Neutrophil (primary cell): ENCODE data around the gene RCSD1.

Experiments
- H3K27ac ChIP-seq: fragments of 200-600 bp; sonication (generic); 2 replicates; pipeline ENCODE4 v1.5.1; 2016; ENCODE audit warnings: mild to moderate bottlenecking, moderate library complexity
- H3K27me3 ChIP-seq: fragments of 200-600 bp; sonication (generic); 2 replicates; pipeline ENCODE4 v1.6.0; 2016; ENCODE audit warnings: mild to moderate bottlenecking
- H3K36me3 ChIP-seq: fragments of 200-600 bp; sonication (generic); 2 replicates; pipeline ENCODE4 v1.5.1; 2017
- H3K4me1 ChIP-seq, 2 experiments: fragments of 200-600 bp in 1 of 2; sonication (generic) in 1 of 2; 1 replicate in 1 of 2; 2 replicates in 1 of 2; pipeline versions ENCODE4 v1.5.1 to v1.6.1; 2013 to 2016; ENCODE audit warnings: low read depth in 1 of 2, low read length in 1 of 2, mild to moderate bottlenecking in 1 of 2, moderate library complexity in 1 of 2; ENCODE audit not compliant: control insufficient read depth in 1 of 2, insufficient read depth in 1 of 2
- H3K4me3 ChIP-seq, 2 experiments: fragments of 200-600 bp in 1 of 2; sonication (generic) in 1 of 2; 1 replicate in 1 of 2; 2 replicates in 1 of 2; pipeline ENCODE4 v1.5.1; 2013 to 2016; ENCODE audit warnings: low read depth in 1 of 2, low read length in 1 of 2, mild to moderate bottlenecking in 1 of 2, moderate library complexity in 1 of 2
- H3K9me3 ChIP-seq: fragments of 200-600 bp; sonication (generic); 2 replicates; pipeline ENCODE4 v1.5.1; 2016
- TF ChIP-seq, protein P1 (sequence below): fragments of 200-600 bp; sonication (generic); IDR thresholded peaks from 2 replicates; pipeline ENCODE4 v1.5.1; 2016; ENCODE audit warnings: antibody characterized with exemption

Gene RCSD1

DNA sequence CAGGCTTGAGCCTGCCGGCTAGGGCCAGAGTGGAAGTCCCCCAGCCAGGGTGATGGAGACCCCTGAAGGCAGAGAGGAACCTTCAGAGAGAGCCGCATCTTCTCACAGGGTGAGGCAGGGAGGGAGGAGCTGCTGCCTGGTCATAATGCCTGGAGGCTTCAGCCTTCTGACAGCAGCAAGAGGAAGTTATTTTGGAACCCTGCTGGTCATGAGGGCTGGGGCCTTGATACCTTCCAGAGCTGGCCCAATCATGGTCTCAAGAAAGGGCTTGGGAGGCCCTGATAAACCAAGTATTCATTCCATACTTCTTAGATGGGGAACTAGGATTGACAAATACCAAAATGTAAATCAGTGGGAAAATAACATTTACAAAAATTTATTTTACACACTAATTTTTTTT lies 65.1 kb downstream of the RCSD1 start:
- no peak overlapping the region for H3K4me3 ChIP-seq
- no peaks in the 10 kb centered on the region for H3K4me1 ChIP-seq
- H3K36me3 ChIP-seq: peaks cover 100% of the 10 kb centered on the region
- peak overlapping the region; percentile 57 for H3K27ac ChIP-seq
- no peaks in the 10 kb centered on the region for H3K27me3 ChIP-seq
- H3K9me3 ChIP-seq: no peaks in the 10 kb centered on the region
- TF ChIP-seq, protein P1, sequence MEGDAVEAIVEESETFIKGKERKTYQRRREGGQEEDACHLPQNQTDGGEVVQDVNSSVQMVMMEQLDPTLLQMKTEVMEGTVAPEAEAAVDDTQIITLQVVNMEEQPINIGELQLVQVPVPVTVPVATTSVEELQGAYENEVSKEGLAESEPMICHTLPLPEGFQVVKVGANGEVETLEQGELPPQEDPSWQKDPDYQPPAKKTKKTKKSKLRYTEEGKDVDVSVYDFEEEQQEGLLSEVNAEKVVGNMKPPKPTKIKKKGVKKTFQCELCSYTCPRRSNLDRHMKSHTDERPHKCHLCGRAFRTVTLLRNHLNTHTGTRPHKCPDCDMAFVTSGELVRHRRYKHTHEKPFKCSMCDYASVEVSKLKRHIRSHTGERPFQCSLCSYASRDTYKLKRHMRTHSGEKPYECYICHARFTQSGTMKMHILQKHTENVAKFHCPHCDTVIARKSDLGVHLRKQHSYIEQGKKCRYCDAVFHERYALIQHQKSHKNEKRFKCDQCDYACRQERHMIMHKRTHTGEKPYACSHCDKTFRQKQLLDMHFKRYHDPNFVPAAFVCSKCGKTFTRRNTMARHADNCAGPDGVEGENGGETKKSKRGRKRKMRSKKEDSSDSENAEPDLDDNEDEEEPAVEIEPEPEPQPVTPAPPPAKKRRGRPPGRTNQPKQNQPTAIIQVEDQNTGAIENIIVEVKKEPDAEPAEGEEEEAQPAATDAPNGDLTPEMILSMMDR: no peak

DNA sequence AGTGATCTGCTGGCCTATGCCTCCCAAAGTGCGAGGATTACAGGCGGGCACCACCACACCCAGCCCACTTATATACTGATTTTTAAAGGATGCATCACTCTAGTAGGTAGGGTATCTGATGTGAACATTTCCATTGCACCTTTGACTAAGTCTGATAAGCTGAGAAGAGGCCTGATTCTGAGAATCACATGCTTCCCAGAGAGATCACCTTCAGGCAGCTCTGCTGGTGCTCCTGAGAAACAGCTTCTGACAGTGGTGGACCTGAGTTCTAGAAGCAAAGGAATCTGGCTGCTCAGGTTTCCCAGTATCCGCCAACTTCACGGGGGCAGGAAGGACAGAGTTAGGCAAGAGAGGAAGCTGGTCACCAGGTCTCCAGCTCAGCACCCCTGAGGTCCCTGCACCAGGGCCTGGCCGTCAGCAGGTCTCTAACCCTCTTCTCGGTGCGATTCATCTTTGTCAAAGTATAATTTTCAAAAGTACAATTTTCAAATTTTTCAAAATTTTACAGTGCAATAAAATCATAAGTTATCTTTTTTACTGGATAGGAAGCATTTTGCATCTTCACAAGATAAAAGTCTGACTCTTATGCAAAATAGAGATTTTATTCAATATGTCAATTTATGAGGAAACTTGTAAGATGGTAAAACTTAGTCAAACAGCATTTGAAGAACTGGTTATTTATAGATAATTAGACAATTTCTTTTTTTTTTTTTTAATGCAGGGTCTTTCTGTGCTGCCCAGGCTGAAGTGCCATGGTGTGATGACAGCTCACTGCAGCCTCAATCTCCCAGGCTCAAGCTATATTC lies 65.9 kb downstream of the RCSD1 start:
- Histone ChIP-seq H3K4me1 (no peaks in the 10 kb centered on the region), H3K27me3 (no peaks in the 10 kb centered on the region), H3K9me3 (no peaks in the 10 kb centered on the region), H3K27ac (peak overlapping the region; percentile 57), H3K36me3 (peaks cover 100% of the 10 kb centered on the region), H3K4me3 (no peak overlapping the region)
- TF ChIP-seq, protein P1: no peak

DNA sequence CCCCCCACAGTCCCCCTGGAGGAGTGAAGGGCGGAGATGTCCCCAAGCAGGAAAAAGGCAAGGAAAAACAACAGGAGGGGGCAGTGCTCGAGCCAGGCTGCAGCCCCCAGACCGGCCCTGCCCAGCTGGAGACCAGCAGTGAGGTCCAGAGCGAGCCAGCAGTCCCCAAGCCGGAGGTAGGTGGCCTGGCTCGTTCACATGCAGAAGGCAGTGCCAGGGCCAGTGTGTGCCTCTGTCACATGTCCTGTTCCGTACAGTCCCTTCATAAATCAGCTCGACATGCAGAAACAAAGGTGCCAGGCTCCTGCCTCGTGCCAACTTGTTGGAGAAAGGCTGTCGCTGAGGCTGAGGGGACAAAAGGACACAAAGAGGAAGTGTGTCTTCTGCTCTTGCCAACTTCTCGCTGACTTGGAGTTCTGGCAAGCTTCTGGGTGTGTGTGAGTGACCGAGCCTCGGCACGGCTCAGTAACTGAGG lies 67.7 kb downstream of the RCSD1 start:
- Histone ChIP-seq H3K27ac (peak overlapping the region; percentile 43), H3K36me3 (peaks cover 100% of the 10 kb centered on the region), H3K27me3 (no peaks in the 10 kb centered on the region), H3K9me3 (no peaks in the 10 kb centered on the region), H3K4me1 (no peaks in the 10 kb centered on the region), H3K4me3 (no peak overlapping the region)
- TF ChIP-seq, protein P1: no peak

DNA sequence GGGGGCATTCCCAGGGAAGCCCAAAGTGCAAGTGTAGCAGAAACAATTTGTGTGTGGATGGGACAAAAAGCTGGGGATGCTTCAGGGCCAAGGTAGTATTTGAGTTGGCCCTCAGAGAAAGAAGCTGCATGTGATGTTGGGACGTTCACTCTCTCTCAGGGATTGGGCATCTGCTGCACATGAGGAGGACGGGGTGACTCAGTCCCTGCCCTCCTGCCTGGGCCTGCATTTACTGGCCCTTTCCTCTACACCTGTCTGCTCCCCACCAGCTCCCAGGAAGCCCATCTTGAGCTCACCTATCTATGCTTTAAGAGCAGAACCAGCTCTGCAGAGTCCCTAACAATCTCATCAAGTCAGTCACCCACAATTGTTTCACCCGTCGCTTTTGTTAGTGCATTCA lies 68.3 kb downstream of the RCSD1 start:
- peaks cover 100% of the 10 kb centered on the region for H3K36me3 ChIP-seq
- H3K9me3 ChIP-seq: no peaks in the 10 kb centered on the region
- no peaks in the 10 kb centered on the region for H3K4me1 ChIP-seq
- peak overlapping the region; percentile 43 for H3K27ac ChIP-seq
- TF ChIP-seq, protein P1: no peak
- H3K27me3 ChIP-seq: no peaks in the 10 kb centered on the region
- no peak overlapping the region for H3K4me3 ChIP-seq

DNA sequence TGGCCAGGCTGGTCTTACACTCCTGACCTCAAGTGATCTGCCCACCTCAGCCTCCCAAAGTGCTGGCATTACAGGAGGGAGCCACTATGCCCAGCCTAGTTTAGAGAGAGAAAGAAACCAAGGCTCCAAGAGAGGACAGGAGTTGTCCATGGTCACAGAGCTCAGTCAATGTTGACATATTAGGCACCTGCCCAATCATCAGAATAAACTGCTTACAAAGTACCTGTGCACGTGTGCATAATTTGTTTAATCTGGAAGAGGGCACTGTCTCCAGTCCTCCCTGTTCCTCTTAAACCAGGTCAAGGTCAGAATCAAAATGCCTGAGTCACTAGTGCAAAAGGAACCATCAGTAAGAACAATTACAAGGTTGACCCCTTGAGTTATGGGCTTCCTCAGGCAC lies 71.5 kb downstream of the RCSD1 start:
- Histone ChIP-seq H3K4me3 (no peak overlapping the region), H3K36me3 (peaks cover 100% of the 10 kb centered on the region), H3K4me1 (no peaks in the 10 kb centered on the region), H3K9me3 (no peaks in the 10 kb centered on the region), H3K27ac (peak overlapping the region; percentile 32), H3K27me3 (no peaks in the 10 kb centered on the region)
- TF ChIP-seq, protein P1: no peak
